Stimulated activated CD8-positive, alpha-beta memory T cell treated with anti-CD3 and anti-CD28 coated beads, Interleukin-7, amount 100 ng/mL, for 48 hours (primary cell): Measurements from ENCODE around the gene TAS1R3.

ENCODE experiments used
- DNase-seq, 2 donors: peaks; one replicate each; pipeline ENCODE4 v3.0.0-alpha.2; 2020; ENCODE audit warnings: low read depth in 1 of 2; ENCODE audit errors: extremely low read depth in 1 of 2

The TAS1R3 gene

DNA sequence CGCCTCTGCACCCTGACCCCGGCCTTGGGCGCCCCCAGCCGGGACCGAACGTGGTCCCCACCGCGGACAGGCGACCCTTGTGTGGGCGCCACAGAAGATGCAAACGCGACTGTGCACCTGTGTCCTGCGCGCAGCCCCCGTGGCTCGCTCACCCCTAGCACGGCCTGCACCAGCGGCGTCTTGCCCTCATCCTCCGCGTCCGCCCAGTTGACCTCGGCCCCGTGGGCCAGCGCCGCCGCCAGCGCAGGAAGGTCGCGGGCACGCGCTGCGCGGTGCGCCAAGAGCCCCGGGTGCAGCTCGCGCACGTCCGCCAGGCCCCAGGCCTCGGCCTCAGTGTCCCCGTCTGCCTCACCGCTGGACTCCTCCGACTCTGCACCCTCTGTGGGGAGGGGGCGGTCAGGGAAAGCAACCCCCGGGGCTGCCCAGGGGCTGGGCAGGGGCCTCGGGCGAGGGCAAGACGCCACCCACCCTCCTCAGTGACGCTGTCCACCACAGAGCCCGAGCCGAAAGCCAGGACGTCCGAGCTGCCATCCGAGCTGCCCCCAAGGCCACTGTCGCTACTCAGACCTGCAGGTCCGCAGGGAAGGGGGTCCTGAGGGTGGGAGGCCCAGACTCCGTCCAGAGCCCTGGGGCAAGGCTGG, 36.7 kb upstream of the TAS1R3 start:
- no peak for DNase-seq

DNA sequence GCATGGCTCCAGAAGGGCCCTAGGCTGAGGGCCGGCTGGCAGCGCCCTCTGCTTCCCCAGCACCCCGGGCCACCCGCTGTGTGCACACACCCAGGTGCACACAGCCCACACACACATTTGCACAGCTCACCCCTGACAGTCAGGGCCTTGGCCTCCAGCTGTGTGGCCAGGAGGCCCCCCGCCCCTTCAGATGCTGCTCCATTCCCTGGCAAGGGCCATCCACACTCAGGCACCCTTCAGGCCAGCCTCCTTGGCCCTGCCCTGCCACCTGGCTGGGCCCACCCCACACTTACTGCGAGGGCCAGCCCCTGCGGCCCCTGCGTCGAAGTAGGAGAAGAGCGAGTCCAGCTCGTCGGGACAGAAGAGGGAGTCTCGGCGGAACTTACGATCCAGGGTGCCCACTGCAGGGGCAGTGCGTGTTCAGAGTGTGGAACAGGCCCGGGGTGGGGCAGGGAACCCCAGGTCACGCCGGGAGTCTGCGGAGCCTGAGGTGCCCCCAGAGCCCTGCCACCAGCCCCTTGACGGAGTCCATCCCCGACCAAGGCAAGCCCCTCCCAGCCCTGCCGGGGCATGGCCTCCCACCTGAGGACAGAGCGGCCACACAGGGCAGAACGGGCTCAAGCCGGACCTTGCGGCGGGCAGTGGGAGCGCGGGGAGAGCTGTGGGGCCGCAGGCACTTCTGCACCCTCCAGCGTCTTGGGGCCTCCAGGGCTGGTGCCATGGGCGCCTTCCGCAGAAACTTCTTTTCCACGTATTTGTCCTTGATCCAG, 35.7 kb upstream of the TAS1R3 start:
- no peak for DNase-seq

DNA sequence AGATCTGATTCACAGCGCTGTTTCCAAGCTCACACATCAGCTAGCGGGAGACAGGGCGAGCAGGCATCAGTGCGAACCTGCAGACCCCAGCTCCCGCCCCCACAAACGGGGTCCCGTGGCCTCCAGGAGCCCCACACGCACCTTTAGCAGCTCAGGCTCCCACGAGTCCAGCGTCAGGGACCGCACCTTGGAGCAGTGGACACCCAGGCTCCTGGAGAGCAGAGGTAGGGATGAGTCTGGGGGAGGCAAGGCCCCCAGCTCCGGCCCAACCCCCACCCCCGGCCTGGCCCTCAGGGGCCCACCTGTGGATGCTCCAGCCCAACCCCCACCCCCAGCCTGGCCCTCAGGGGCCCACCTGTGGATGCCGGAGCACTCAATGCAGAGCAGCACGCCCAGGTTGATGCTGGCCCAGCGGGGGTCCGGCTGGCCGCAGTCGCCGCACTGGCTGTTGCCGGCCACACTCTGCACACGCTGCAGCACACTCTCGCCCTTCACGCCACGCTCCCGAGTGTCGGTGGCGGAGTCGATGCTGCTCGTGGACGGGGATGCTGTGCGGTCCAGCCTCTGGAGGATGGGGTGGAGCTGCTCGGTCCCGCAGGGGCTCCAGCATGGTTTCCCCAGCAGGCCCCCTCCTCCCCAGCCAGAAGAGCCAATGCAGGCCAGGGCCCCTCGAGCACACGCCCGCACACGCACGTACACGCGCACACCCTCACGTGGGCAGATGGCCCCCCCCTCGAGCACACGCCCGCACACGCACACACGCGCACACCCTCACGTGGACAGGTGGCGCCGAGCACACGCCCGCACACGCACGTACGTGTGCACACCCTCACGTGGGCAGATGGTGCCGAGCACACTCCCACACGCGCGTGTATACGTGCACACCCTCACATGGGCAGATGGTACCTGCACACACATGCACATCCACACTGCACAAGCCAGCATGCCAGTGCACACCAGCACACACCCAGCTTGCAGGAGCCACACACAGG, 34.7 kb upstream of the TAS1R3 start:
- no peak for DNase-seq

DNA sequence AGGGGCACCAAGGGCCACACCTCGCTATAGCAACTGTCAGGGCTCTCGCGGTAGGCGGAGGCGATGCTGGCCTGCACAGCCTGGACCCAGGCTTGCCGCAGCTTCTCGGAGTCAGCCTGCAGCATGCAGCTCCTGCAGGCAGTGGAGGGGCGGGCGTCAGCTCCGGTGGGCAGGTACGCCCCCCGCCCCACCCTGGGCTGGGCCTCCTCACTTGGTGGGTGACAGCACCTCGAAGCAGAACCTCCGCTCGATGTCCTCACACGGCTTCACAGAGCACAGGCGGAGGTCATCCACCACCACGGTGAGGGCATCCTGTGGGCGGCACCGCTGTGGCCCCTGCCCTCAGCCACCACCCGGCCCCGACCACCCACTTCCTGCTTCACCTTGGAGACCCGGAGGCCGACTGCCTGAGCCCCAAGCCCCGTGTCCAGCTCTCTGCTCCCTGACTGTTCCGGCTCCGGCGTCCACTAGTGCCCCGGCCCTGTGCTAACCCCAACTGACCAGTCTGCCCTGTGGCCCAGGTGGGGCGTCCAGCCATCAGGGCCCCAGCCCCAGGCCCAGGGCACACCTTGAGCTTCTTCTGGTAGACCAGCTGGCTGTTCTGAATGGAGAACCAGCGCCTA, 33.2 kb upstream of the TAS1R3 start:
- DNase-seq = no peak

DNA sequence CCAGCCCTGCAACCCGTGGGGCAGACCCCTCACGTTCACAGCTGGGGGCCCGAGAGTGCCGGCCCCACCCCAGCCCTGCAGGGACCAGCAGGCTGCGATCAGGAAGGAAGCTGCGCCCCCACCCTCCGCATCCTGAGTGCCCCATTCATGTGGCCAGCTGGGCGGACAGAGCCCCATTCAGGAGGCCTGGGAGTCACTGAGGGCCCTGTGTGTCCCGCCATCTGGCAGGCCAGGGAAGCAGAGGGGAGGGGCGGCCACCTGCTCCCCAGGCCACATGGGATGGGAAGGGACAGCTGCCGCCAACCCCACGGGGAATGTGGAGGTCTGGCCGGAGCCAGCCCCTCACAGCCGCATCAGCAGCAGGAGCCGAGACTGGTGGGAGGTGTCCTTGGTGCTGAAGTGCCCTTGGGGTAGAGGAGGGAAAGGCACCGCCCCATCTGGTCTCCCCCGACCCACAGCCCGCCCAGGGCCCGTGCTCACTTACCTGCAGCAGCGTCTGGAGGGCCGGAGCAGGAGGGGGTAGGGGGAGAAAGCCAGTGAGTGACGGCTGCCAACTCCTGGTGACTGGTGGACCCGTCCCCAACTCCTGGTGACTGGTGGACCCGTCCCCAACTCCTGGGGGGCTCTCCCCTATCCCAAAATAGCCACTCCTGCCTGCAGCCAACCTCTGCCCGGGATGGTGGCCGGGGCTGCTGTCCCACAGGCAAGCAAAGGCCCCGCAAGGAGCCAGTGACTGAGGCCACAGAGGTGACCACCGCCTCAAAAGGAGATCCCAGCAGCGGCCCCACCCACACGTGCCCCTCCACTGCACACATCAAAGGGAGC, 32.0 kb upstream of the TAS1R3 start:
- DNase-seq = no peak

DNA sequence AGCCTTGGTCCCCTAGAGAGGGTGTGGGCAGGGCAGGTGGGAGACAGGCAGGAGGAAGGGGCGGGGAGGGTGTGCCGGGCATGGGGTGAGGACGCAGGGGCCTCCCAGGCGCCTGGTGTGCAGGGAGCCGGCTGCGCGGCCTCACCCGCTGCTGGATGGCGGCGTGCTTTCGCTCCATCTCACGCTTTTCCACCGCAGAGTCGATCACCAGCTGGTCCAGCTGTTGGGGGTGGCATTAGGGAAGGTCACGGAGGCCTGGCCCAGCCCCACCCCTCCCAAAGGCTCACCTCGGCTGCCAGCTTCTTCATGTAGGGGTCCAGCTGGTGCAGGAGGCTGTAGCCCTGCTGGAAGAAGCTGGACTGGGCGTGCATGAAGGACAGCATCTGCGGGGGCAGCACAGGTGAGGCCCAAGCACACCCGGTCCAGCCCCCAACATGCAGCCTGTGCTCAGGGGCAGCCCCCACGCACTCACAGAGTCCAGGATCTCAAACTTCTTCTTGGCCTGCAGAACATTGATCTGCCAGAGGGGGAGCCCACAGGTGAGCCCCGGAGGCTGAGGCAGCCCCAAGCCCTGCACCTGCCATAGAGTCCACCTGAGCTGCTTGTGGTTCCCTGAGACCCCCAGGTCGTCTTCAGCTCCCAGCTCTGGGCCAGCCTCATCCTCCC, 31.3 kb upstream of the TAS1R3 start:
- no peak for DNase-seq

DNA sequence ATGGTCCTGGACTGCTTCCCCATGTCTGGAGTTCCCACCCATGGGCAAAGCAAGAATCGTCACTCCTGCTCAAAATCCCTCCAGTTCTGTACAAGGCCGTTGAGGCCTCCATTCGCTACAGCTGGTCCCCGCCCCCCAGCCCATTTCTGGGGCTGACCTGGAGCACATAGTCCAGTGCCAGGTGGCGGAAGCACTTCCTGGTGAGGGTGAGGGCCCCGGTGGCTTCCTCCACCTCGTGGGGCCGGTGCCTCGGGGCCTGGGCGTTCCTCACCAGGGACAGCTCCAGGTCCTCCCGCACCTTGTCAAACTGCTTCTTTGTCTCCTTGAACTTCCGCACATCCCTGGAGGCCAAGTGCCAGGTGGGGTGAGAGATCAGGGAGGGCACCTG, 30.7 kb upstream of the TAS1R3 start:
- DNase-seq = no peak

DNA sequence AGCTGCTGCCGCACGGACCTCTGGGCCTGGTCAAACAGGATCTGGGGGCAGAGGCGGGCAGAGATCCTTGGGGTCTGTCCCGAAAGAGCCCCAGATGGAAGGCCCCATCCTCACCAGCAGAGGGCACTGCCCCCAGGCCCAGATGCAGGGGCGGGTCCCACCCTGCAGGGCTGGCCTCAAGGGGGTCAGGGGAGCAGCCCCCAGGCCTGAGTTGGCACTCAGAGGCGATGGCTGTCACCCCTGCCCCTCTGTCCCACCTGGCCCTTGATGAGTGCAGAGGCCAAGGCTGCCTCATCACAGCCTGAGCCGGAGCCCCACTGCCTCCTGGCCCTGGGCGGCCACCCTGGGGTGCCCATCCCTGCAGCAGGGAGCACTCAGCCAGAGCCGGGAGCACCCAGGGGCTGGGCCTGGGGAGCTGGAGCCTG, 29.1 kb upstream of the TAS1R3 start:
- DNase-seq = no peak

DNA sequence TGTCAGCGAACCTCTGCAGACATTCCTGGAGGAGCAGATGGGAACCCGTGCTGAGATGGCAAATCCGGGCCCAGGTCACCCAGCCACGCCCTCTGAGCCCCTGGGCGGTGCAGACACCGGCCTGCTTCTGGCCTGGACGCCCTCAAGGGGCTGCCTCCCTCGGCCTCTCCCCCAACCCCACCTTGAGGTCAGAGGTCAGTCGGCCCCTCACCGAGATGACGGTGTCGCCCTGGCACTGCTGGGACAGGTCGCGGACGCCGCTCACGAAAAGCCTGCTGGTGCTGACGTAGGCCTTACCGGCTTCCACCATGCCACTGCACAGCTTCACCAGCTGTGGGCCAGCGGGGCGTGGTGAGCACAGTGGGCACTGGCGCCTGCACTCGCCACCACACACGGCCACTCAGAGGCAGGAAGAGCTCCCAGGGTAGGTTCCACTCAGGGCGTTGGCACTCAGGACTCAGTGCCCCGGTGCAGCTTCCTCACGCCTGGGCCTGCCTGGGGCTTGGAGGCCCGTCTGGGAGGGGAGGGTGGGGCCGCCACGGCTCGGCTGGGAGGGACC, 28.1 kb upstream of the TAS1R3 start:
- DNase-seq = no peak

DNA sequence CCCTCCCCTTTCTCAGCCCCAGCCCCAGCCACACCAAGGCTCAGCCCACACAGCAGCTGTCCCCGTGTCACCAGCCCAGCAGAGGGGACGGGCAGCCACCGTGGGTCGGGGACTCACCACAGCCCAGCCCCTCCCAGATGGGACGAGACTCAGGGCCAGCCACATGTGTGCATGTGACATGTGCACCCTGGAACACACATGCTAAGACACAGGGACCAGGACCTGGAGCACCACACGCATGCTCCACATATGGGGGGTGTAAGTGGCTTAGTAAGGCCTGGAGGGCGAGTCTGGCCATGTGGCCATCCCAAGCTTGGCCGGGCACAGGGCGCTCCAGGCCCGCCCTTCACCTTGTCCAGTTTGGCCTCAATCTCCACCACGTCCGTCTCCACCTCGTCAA, 27.3 kb upstream of the TAS1R3 start:
- DNase-seq = no peak

DNA sequence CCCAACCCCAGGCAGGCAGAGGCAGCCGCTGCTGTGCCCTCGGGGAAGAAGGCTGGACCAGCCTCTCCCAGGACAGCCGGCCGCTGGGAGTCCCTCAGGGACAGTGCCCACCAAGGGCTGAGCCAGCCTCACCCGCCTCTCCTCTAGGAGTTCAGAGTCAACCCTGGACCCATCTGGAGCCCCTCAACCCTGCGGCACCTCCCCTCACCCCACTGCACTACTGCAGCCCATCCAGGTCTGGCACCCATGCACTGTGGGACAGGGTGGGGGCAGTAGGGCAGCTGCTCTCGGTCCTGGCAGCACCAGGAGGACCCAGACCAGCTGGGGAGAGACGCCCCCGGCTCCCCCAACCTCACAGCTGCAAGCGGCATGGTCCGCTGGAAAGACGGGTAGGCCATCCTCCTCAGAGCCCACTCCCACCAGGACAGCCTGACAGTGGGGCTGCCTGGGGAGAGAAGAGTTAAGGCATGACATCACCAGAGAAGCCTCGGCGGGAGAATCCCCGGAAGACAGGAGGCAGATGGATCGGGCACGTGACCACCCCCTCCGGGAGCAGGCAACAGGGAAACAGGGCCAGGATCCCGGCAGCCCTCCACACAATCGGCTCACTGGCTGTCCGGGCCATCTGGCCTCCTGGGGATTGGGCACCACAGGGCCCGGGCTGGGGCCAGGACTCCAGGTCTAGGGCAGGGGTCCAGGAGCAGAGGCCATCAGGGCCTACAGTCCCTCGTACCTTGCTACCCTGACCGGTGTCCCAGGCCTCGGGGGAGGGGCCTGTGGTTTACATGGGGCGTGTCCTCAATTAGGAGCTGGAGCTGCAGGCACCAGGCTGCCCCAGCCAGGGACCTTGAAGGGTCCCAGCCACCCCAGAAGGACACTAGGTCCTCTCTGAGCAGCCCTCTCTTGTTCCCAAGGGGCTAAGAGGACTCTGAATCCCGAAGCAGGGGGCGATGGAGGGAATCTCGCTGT, 26.5 kb upstream of the TAS1R3 start:
- DNase-seq = no peak

DNA sequence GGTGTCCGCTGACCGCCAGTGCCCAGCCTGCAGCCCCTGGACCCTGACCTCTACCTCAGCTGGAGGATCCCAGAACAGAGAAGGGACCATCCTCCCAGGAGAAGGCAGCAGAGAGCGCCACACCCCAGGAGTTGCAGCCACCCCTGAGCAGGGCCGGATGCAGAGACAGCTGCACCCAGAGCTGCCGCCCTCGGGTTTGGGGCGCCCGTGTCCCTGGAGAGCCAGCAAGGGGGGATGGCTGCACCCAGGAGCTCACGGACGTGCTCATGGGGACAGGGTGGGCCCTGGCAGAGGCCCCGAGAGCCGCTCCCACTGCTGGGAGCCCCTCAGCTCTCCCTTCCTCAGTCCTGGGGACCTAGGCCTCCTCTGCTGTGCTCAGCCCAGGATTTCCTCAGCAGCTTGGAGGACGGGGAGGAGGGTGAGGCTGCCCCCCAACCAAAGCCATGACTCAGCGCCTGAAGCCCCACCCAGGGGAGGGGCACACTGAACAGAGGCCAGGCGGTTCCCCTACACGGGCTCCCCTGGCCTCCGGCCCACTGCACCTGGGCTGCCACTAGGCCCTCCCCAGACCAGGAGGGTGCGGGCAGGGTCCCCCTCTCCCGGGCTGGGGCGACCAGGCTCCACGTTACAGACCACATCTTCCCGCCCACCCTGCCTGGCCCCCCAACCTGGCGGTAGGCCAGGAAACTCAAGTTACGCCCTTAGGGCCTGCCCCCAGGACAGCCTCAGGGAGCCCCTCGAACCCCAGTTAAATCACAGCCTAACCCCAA, 25.6 kb upstream of the TAS1R3 start:
- DNase-seq = peak; percentile 58 to 69

DNA sequence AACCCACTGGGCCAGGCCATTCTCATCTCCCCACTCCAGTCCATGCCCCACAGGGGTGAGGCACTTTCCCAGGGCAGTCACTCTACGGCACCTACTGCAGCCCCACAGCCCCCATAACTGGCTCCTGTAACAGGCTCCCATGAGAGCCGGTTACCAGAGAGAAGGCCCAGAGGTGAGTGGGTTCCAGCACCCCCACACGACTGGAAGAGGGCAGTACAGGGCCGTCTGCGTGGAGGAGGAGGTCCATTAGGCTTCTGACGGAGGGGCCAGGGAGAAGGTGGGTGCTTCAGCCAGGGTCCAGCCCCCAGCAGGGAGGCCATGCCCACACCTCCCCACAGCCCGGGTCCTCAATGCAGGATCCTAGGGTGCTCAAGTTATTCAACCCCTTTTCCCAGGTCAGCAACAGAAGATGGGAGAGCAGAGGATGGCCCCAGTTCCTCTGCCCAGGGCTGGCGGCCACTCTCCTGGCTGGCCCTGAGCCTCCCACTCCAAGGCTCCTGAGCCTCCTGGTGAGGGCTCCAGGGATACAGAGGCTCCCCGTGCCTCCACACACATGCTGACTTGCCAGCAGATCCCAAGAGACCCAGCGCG, 24.9 kb upstream of the TAS1R3 start:
- DNase-seq = no peak

DNA sequence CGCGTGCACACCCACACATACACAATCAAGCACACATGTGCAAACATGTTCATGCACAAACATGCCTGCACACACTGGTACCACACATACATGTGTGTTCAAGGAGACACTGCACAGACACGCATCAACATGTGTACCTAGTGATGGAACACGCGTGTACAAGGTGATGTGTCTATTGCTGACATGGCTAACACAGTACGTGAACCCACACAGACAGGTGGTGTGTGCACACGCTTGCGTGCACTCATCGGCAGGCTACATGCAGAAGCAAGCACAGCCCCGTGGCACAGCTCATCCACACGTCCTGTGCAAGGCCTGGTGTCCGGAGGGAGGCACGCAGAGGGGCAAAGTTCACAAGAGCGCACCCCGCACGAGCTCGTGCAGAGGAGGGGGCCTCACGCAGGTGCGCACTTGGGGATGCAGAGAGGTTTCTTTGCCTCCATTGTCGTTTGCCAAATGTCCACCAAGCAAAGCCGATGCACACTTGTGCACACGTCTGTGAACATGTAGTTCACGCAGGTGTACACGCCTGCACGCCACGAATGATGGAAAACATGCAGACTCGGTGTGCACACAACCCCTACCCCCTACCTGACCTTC, 24.3 kb upstream of the TAS1R3 start:
- DNase-seq = no peak

DNA sequence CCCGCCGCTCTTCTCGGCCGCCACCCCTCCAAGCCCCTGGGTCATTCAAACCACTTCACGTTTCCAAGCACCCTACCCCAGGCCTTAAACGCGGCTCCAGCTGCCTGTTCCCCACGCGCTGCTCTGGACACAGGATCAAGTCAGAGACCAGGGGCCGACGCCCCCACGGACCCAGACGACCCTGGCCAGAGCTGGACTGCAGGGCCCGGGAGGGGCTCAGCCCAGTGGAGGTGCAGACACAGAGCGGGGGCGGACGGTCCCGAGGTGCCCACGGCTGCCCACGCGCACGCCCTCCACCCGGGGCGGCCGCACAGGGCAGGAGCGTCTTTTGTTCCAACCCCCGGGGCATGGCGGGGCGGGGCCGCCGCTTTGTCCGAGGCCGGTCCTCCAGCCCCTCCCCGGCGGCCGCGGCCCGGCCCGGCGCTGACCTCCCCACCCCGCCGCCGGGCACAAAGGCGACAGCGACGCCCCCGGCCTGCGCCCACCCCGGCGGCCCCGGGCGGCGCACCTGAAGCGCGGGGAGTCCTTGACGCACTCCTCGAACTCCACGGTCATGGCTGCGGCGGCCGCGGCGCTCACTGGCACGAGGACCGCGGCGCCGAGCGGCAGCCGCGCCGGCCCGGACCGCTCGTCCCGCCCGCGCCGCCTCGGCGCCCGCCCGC, 23.7 kb upstream of the TAS1R3 start:
- no peak for DNase-seq
